Measurements from ENCODE around the gene EGFL8. TPM values are rescaled to one million over a fixed set of nuclear protein-coding genes. Genes with fewer than 3 reads are reported as not detected.
"Not testable (repeated sequence)": the region's sequence is repeated elsewhere in the genome, so short reads cannot be mapped to it uniquely, and the experiment has no call there.

EGFL8 gene
- 1.9 TPM for total RNA-seq (ENCODE audit: insufficient read depth, low replicate concordance)

DNA sequence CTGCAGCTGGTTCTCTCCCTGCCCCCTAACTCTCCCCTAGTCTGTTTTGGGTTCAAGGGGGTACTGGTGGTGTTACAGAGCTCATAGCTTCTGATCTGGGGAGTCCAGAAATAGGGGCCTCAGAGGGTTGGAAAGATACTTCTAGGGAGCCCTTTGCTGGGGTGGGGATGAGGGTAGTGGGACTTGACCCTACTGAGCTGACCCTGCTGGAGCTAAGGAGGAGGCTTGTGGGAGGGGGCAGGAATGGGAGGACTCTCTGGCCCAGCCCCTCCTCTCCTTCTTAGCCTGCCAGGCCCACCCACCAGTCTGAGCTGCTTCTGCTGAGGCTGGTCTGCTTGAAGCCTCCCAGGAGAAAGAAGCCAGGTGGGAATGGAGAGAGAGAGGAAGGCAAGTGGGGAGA lies at the start of gene EGFL8:
Gene EGFL8 (plus strand): TSS at position 301 of the 400 bp plus-strand sequence. CDS start 1,571 bp downstream, outside the sequence.
- DNase-seq (ENCODE audit: low spot score) = no peak

DNA sequence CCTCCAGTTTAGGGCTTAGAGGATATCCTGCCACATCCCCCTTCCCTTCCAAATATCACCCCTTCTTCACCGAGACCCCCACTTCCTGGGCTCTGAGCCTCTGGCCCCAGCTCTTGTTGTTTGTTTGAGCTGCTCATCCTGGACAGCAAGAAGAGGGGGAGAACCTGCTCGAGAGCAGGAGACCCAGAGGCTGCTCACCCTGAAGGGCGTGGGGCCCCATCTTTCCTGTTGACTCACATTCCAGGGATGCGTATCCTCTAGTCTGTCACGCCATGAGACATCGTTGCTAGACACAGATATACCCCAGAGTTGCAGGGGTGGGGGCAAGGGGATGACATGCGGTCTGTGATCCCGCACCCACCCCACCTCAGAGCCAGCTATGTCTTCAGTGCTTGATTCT lies 49.6 kb upstream of the EGFL8 start:
- peak; percentile 81 for DNase-seq (ENCODE audit: low spot score)

DNA sequence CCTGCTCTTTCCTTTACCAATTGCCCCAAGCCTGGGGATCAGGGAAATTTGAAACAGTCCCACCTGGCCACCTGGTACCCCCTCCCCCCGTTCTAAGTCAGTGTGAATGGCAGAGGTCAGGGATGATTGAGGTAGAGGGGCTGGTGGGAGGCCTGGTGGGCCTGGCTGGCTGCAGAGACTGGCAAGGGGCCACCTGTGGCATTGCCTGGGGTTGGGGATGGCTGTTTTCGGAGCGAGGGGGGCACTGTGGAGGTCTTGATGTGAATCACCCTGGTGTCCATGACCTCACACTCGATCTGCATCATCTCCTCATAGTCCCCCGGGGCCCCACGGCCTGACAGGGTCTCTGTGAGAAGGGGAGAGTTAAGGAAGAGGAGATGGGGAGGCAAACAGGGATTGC lies 48.8 kb upstream of the EGFL8 start:
- DNase-seq (ENCODE audit: low spot score) = no peak

DNA sequence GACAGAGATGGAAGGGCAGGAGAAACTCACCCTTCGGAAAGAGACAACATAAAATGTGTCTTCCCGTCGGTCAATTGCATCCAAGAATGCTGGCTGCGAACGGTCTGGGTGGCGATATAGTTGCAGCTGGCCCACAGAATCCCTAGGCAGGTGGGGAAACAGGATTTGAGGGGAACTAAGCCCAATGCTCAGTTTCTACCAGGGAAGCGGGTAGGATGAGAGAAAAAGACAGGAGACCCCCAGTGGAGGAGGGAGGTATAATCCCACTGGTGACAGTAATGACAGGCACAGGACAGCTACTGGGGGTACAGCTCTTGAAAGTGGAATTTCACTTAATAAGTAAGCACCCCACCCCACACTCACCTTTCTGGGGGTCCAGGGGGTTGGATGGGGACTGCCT lies 47.7 kb upstream of the EGFL8 start:
- DNase-seq (ENCODE audit: low spot score) = no peak

DNA sequence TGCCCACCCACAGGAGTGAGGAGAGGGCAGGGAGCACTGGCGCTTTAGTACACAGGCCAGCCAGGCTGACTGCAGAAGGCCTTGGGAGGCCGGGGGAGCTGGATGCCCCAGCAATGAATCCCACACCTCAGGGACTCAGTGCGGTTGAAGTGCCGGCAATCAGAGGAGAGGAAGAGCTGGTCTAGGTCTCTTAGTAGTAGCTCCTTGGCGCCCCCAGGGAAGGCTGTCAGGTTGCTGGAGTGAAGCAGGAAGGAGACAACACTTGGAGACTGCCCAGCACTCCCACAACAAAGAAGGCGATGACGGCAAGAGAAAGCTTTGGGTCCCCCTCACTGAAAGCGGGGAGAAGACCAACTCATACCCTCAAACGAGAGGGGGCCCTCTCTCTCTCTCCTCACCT lies 46.9 kb upstream of the EGFL8 start:
- DNase-seq (ENCODE audit: low spot score) = no peak

DNA sequence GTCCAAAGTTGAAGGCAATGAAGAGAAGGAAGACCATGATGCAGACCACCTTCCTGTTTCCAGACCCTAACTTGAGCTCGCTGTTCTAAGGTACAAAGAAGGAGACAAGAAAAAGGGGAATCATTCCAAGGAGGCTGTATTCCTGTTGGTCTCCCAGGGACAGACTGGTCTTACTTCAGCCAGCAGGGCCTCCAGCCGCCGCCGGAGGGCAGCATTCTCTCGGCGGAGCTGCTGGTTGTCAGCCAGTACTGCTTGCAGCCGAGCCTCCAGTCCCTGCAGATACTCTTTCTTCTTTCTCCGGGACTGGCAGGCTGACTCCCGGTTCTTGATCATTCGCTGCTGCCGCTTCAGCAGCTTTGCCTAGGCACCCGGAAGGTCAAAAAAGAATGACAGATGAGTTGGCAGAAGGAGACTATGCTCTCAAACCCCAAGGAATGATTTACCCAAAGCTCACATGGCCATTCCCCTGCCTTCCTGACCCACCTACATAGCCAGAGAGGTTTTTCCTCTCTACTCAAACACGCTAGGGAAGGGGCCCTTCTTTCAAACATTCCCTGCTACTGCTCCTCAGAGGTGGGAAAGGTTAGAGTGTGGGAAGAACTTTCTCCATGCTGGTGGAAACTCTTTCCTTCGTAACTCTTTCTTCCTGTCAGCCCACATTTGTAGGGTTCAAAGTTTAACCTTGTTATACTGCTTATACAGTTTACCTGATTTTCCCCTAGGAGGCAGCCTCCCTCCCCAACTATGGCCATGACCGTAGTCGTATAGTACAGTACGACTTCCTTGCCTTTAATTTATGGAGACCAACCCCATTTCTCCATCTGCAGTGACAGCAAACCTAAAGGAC lies 45.4 kb upstream of the EGFL8 start:
- peak; percentile 90 for DNase-seq (ENCODE audit: low spot score)

DNA sequence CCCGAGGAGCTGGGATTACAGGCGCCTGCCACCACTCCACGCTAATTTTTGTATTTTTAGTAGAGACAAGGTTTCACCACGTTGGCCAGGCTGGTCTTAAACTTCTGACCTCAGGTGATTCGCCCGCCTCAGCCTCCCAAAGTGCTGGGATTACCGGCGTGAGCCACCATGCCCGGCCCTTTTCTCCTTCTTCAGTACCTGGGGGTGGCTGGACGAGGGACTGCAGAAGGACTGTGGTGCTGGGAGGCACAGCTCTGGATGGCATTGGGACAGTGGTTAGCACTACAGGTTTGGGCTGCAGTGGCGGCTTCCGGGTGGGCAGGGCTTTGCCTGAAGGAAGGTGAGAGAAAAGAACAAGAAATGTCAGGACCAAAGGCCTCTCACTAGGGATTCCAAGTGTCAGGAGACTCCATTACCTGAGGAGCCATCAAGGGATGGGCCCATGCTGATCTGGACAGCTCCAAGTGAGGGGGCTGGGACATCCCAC lies 43.8 kb upstream of the EGFL8 start:
- no peak for DNase-seq (ENCODE audit: low spot score)

DNA sequence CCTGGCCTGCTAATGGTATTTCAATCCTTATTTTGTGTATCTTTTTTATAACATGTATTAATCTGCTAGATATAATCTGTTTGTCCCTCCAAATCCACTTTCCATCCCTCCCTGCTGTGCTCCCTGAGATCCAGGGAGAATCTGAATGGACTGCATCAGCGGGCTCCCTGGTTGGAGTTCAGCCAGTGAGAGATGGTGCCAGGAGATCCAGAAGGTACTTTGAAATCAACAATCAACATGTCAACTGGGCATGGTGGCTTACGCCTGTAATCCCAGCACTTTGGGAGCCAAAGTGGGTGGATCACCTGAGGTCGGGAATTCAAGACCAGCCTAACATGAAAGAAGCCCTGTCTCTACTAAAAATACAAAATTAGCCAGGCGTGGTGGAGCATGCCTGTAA lies 40.7 kb upstream of the EGFL8 start:
- DNase-seq (ENCODE audit: low spot score) = no peak

DNA sequence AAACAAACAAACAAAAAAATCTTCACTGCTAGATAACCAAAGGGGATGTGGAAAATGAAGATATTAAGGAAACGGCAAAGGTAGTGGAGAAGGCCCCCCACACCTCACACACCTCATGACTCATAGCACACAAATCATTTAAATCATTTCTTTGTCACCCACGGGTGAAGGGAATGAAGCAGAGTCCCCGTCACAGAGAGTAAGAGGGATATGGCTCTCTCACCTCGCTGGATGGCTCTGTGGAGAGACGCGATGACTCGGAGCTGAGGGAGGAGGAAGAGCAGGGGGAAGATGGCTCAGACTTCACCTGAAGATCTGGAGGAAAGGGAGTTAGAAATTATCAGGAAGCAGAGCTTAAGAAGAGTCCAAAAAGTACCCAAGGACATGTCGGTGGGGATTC lies 37.5 kb upstream of the EGFL8 start:
- DNase-seq (ENCODE audit: low spot score) = no peak

DNA sequence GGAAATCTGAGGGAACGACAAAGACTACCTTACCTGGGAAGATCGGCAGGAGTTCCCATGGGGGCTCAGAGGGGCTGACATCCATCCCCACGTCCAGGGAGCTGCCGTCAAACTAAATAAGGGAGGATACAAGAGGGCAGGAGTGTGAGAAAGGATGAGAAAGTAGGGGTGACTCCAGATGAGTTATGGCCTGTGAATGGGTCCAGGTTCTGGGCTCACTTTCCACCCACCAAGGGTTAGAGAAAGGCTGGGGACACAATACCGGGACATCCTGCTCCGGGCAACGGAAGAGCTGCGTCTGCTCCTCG lies 37.0 kb upstream of the EGFL8 start:
- no peak for DNase-seq (ENCODE audit: low spot score)

DNA sequence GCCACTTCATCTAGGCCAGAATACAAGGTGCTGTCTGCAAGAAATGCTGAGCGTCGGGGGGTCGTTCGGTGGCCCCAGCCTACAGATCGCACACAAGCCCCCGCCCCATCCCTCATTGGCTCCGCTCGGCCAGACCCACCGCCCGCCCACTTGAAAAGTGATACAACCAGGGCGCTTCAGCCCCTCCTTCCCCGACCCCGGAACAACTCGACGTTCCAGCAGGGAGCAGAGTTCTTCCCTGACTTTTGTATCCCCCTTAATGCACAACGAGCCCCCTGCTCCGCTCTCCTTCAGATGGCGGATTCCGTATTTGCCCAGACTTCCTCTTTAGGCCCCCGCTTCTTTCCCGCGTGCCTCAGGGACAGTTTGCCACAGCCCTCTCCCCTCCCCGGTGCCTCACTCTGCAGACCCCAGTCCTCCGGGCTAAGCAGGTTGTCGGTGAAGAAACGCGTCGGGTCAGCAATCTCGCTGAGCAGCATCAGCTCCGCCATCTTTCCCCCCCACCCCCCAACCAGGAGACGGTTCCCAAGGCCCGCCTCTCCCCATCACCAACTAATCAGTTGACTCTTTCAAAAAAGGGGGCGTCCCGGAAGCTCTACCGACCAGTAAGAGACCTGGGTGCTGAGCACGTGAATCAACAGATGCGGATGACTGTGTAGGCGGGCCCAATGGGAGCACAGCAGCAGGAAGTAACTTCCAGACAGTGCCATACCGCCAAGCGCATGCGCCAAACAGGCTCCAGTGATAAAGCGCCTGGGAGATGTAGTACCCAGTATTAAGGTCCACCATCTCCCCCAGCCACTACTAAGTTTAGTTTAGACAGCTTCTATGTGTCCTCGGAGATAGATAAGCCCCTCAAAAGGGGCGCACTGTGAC lies 36.4 kb upstream of the EGFL8 start, which contains the start of gene ATF6B:
Gene ATF6B (minus strand): TSS at position 530 of the 876 bp plus-strand sequence. CDS start 39 bp downstream, at position 491.
- peak; percentile 100 for DNase-seq (ENCODE audit: low spot score)

DNA sequence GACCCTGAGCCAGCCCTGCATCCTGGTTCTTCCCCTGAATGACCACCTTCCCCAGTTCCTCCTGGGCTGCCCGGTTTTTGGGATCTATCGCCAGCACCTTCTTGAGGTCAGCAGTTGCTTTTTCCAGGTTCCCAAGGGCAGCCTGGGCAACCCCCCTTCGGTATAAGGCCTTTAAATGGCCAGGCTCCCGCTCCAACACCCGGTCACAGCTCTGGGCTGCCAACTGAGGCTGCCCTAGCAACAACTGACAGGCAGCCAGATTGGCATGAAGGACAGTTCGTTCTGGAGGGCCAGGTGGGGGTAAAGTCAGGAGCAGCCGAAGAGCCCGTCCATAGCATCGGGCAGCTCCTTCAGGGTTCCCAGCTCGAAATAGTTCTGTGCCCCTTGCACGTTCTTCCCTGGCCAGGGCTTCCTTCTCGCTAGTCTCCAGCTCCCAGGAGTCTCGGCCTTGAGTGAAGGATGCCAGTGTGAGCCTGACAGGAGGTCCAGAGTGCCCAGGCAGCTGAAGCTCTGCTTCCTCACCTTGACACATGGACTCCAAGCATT lies 35.6 kb upstream of the EGFL8 start:
- DNase-seq (ENCODE audit: low spot score) = no peak

DNA sequence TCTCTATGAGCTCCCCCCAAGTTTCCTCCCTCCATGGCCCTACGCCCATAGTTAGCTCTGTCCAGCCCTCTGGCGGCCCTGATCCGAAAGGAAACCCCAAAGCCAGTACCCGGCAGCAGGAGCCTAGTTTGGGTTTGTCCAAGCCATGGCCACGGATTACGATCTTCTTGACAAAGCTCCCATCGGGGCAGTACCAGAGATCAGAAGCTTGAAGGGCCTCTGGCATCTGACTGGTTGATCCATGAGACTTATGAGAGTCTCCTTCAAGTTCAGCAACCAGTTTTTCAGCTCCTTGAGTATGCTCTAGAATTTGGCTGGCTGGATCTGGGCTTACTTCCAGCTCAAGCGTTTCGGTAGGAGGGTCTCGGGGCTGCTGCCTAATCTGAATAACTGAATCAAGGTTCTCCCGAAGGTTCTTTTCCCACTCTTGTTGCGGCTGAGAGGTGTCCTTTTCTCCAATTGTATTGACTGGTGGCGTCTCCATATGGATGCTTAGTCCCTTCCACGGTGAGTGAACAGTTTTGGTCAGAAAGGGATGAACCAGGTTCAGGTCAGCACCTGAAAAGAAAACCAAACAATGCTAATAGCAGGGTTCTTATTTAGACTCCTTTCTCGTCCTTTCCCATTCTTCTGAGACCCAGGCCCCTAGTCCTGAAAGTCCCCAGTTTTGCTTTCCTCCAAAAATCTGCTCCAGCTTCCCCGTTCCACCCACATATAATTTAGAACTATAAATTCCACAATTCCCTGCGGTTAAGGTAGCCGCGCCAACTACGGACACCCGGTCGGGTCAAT lies 34.9 kb upstream of the EGFL8 start:
- DNase-seq (ENCODE audit: low spot score) = no peak

DNA sequence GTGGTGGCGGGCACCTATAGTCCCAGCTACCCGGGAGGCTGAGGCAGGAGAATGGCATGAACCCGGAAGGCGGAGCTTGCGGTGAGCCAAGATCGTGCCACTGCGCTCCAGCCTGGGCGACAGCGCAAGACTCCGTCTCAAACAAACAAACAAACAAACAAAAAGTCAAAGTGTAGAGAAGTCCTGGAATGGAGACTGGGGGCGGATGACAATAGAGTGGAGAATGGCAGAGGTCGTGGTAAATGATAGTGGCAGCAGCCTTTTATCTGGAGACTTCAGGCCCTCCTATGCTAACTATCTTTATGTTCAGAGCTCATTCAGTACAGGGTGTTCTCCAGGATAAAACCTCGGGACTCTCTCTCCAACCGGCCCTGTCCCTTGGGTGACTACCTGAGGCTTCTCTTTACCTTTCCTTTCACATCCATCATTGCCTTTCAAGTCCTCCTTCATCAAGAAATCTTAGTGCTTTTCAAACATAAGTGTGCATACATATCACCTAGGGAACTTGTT lies 32.9 kb upstream of the EGFL8 start:
- no peak for DNase-seq (ENCODE audit: low spot score)

DNA sequence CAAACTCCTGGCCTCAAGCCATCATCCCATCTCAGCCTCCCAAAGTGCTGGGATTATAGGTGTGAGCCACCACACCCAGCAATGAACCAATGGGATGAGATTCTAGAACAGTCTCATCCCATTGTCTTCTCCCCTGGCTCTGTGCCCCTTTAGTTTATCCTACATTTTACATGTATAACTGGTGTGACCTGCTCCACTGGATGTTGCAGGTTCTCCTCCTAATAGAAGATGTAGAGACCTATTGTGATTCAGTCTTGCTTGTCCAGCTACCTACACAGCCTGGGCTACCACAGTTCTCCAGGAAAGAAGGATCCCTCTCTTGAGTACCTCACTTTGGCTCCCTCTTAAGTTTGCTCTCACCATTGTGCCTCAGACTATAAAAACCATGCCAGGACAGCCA lies 32.3 kb upstream of the EGFL8 start:
- DNase-seq (ENCODE audit: low spot score) = no peak

DNA sequence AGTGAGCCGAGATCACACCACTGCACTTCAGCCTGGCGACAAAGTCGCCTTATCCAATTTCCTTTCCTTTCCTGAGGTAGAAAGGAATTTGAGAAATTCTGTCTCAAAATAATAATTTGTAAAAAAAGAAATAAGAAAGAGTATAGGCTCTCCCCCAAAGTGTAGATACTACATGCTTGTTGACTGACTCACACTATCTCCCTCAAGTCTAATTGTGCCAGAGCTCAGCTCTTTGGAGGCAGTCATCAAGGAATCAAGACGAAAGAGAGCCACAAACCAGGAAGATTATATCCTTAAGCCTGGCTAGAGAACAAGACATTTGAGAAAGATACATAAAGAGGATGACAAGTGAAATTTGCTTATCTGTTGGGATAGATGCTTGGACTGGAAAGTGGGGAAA lies 30.6 kb upstream of the EGFL8 start:
- DNase-seq (ENCODE audit: low spot score) = no peak

DNA sequence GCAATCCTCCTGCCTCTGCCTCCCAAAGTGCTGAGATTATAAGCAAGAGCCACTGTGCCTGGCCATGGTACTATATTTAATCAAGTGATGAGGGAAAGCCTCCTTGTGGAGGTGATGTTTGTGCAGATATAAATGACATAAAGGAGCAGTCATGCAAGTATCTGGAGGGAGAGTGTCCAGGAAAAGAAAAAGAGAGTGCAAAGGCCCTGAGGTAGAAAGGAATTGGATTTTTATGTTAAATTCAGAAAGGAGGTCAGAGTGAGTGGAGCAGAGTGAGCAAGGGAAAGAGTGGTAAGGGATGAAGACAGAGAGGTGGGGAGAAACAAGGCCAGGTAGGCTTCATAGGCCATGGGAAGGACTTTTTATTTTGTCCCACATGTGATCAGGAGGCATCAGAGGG lies 26.9 kb upstream of the EGFL8 start:
- no peak for DNase-seq (ENCODE audit: low spot score)

DNA sequence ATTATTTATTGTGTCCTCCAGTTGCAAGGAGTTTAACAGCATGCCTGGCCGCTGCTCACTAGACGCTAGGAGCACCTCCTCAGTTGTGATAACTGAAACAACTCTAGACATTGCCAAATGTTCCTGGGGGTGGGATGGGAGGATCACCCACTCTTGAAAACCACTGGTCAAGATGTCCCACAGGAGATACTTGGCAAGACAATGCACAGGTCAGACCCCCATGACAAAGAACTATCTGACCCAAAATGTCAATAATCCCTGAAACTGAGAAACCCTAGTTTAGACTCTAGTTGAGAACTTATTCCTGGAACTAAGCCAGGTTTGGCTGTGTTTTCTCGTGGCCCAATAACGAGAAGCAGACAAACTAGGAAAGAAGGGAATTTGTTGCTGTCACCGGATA lies 24.8 kb upstream of the EGFL8 start:
- no peak for DNase-seq (ENCODE audit: low spot score)

DNA sequence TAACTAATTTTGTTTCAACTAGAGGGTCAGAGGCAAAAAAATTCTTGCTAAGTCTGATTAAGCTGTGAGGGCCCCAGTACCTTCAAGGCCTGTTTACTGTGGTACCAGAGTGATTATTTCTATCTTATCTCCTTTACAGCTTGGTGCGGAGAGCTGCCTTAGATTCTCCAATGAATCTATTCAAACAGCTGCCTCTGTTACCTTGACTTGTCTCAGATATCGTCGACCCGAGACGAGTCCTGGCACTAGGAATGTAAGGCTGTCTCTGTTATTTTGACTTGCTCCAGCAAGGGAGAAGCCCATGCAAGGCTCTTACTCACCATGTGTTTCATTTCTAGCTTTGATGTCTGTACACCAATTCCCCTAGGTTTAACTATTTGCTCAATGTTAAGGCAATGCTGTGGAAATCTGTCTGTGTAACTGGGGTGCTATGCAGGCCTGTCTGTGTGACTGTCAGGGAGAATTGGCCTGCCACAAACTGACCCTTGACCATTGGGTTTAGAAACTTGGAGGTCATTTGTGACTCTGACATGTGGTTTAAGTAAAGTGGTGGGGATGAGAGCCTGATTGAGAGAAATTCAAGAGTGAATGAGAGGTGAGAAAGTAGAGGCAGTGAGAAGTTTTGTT lies 23.9 kb upstream of the EGFL8 start:
- DNase-seq (ENCODE audit: low spot score) = no peak

DNA sequence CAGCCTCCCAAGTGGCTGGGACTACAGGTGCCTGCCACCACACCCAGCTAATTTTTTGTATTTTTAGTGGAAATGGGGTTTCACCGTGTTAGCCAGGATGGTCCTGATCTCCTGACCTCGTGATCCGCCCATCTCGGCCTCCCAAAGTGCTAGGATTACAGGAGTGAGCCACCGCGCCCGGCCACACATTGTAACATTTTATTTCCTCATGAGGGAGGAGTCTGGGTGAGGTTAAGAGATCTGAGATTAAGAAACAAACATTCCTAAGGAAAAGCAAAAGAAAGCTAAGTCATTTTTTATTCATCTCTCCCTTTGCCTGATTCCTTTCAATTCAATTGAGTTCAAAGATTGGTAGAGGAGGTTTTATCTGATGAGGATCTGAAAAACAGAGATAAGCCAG lies 20.2 kb upstream of the EGFL8 start:
- not testable (repeated sequence) for DNase-seq (ENCODE audit: low spot score)

DNA sequence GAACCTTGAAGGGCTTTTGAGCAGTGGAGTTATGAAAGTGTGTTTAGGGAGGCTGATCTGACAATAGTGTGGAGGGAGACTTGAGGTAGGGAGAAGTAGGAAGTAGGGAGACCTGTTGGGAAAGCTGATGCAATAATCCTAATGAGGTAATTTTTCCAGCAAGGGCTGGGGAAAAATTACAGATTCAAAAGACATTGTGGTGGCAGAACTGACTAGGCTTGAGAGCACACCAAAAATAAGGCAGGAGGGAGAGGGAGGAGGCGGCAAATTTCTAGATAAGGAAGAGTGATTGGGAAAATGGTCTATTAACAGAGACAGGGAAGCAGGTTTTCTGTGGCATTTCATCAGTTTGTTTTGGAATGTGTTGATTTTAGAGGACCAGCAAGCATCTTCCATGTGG lies 18.1 kb upstream of the EGFL8 start:
- no peak for DNase-seq (ENCODE audit: low spot score)
